ENCODE data around the gene ACYP2.
"Not testable (repeated sequence)": the region's sequence is repeated elsewhere in the genome, so short reads cannot be mapped to it uniquely, and the experiment has no call there.

Gene ACYP2

DNA sequence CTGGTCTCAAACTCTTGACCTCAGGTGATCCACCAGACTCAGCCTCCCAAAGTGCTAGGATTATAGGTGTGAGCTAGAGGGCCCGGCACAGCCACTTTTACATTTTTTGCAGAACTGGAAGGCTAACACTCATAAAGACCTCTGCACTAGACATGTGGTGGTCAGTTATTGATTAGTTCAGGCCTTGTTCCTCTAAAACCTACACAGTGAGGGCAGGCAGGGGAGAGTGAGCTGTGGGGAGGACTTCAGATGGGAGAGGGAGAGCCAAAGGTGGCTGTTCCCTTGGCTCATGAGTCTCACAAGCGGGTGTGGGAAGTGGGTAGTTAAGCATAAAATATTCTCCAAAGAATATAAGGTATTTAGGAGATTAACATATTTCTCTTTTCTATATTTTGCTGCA lies 29.3 kb upstream of the ACYP2 start:
- TF ChIP-seq SUZ12 (IDR thresholded peaks at IDR 0.05; ENCODE audit: extremely low read depth, insufficient read depth, insufficient read length) = no peak
- no peak for TF ChIP-seq ZNF274 (IDR thresholded peaks at IDR 0.05; ENCODE audit: low read depth, low read length)
- TF ChIP-seq YY1 (IDR thresholded peaks at IDR 0.05; ENCODE audit: insufficient read depth, insufficient read length) = no peak
- Histone ChIP-seq H3K9ac (ENCODE audit: insufficient read length, low read depth) (no peak overlapping the region), H3K4me1 (ENCODE audit: insufficient read depth, insufficient read length) (peaks cover 3% of the 10 kb centered on the region), H3K4me3 (ENCODE audit: insufficient read length, low read depth) (no peak overlapping the region), H3K9me3 (ENCODE audit: insufficient read depth, low read length) (no peaks in the 10 kb centered on the region), H3K36me3 (ENCODE audit: insufficient read depth, insufficient read length, low read length) (no peaks in the 10 kb centered on the region), H3K27me3 (ENCODE audit: insufficient read depth, insufficient read length) (no peaks in the 10 kb centered on the region)
- DNase-seq (ENCODE audit: low read depth, low spot score) = no peak

DNA sequence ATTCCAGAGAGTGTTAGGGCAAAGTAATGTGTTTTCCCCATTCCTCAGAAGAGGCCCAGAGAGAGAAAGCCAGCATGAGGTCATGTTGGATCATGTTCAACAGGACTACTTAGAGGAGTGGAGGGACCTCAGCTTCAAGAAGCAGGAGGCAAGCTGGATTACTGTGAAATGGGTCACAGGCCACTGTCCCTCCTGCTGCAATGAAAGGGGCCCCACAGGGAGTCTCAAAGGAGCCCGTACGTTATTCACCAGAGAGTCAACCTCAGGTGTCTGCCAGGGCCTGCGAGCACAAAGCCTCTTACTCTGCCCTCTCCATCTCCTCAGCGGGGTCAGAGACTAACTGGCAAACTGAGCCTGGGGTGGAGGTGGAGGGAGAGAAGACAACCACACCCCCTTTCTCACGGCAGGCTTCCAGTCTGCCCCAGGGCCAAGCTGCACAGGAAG lies 27.2 kb upstream of the ACYP2 start:
- Histone ChIP-seq H3K4me1 (ENCODE audit: insufficient read depth, insufficient read length) (peaks cover 3% of the 10 kb centered on the region), H3K36me3 (ENCODE audit: insufficient read depth, insufficient read length, low read length) (no peaks in the 10 kb centered on the region), H3K9ac (ENCODE audit: insufficient read length, low read depth) (no peak overlapping the region), H3K9me3 (ENCODE audit: insufficient read depth, low read length) (no peaks in the 10 kb centered on the region), H3K27me3 (ENCODE audit: insufficient read depth, insufficient read length) (no peaks in the 10 kb centered on the region), H3K4me3 (ENCODE audit: insufficient read length, low read depth) (no peak overlapping the region)
- TF ChIP-seq ZNF274 (IDR thresholded peaks at IDR 0.05; ENCODE audit: low read depth, low read length) (no peak), YY1 (IDR thresholded peaks at IDR 0.05; ENCODE audit: insufficient read depth, insufficient read length) (no peak), SUZ12 (IDR thresholded peaks at IDR 0.05; ENCODE audit: extremely low read depth, insufficient read depth, insufficient read length) (no peak)
- no peak for DNase-seq (ENCODE audit: low read depth, low spot score)

DNA sequence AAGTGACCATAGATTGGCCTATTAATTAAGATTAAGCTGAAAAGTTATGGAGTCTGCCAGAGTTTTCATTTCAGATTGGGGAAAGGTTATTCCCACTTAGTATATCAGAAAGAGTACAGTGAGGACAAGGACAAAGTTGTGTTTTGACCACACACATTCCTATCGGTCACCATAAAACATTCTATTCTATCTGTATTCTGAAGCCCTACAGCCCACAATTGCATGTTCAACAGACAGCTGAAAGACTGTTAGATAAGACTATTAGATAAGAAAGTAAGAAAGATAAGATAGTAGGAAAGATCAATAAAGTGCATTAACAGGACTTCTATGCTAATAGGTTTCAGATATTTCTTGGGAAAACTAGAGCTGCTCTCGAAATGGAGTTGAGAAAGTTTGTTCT lies 26.7 kb upstream of the ACYP2 start:
- peaks cover 3% of the 10 kb centered on the region for H3K4me1 ChIP-seq (ENCODE audit: insufficient read depth, insufficient read length)
- no peaks in the 10 kb centered on the region for H3K36me3 ChIP-seq (ENCODE audit: insufficient read depth, insufficient read length, low read length)
- H3K4me3 ChIP-seq (ENCODE audit: insufficient read length, low read depth) = no peak overlapping the region
- H3K9me3 ChIP-seq (ENCODE audit: insufficient read depth, low read length) = no peaks in the 10 kb centered on the region
- H3K9ac ChIP-seq (ENCODE audit: insufficient read length, low read depth) = no peak overlapping the region
- H3K27me3 ChIP-seq (ENCODE audit: insufficient read depth, insufficient read length) = no peaks in the 10 kb centered on the region
- no peak for DNase-seq (ENCODE audit: low read depth, low spot score)
- TF ChIP-seq SUZ12 (IDR thresholded peaks at IDR 0.05; ENCODE audit: extremely low read depth, insufficient read depth, insufficient read length) (no peak), YY1 (IDR thresholded peaks at IDR 0.05; ENCODE audit: insufficient read depth, insufficient read length) (no peak), ZNF274 (IDR thresholded peaks at IDR 0.05; ENCODE audit: low read depth, low read length) (no peak)

DNA sequence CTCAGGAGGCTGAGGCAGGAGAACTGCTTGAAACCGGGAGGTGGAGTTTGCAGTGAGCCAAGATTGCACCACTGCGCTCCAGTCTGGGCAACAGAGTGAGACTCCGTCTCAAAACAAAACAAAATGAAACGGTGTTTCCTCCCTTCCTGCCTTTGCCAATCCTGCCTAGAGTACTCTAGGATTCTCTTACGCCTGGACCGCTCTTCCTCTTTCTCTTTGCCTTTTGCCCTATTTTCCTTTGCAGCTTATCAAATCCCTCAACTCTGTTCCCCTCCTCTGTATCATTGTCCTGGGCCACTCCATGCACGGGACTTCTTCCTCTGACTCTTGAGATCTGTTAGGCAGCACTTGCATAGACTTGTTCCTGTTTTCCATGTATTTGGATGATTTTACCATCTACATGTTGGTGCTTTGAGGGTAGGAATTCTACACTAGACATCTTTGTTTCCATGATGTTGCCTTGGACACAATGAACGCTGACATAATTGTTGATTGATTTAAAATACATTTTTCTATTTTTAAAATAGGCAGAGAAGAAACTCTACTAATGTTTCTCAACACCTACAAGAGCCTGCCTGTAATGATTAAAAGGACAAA lies 24.8 kb upstream of the ACYP2 start:
- DNase-seq (ENCODE audit: low read depth, low spot score) = no peak
- Histone ChIP-seq H3K4me3 (ENCODE audit: insufficient read length, low read depth) (no peak overlapping the region), H3K36me3 (ENCODE audit: insufficient read depth, insufficient read length, low read length) (no peaks in the 10 kb centered on the region), H3K4me1 (ENCODE audit: insufficient read depth, insufficient read length) (peaks cover 3% of the 10 kb centered on the region), H3K9me3 (ENCODE audit: insufficient read depth, low read length) (no peaks in the 10 kb centered on the region), H3K9ac (ENCODE audit: insufficient read length, low read depth) (no peak overlapping the region), H3K27me3 (ENCODE audit: insufficient read depth, insufficient read length) (no peaks in the 10 kb centered on the region)
- TF ChIP-seq YY1 (IDR thresholded peaks at IDR 0.05; ENCODE audit: insufficient read depth, insufficient read length) (no peak), SUZ12 (IDR thresholded peaks at IDR 0.05; ENCODE audit: extremely low read depth, insufficient read depth, insufficient read length) (no peak), ZNF274 (IDR thresholded peaks at IDR 0.05; ENCODE audit: low read depth, low read length) (no peak)

DNA sequence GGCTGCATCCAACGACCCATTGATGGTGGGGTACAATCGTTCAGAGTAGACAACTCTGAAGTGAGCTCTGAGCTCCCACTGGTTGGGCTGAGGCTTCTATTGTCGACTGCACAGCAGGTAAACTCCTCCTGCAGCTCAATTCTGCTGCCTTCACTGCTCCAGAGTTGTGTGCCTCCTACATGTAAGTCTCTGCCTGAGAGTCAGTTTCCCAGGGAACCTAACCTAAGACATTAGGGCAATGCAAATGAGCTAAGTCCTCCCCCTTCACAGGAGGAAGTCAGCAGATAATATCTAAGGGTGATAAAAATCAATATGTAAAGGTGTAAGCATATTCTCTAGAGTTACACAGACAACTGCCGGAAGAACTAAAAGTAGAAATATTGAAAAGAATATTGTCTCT lies 22.5 kb upstream of the ACYP2 start:
- Histone ChIP-seq H3K27me3 (ENCODE audit: insufficient read depth, insufficient read length) (no peaks in the 10 kb centered on the region), H3K4me3 (ENCODE audit: insufficient read length, low read depth) (no peak overlapping the region), H3K36me3 (ENCODE audit: insufficient read depth, insufficient read length, low read length) (no peaks in the 10 kb centered on the region), H3K4me1 (ENCODE audit: insufficient read depth, insufficient read length) (peaks cover 3% of the 10 kb centered on the region), H3K9ac (ENCODE audit: insufficient read length, low read depth) (no peak overlapping the region), H3K9me3 (ENCODE audit: insufficient read depth, low read length) (peaks cover 6% of the 10 kb centered on the region; the same call in 1 of the 2 replicates)
- TF ChIP-seq SUZ12 (IDR thresholded peaks at IDR 0.05; ENCODE audit: extremely low read depth, insufficient read depth, insufficient read length) (no peak), ZNF274 (IDR thresholded peaks at IDR 0.05; ENCODE audit: low read depth, low read length) (no peak), YY1 (IDR thresholded peaks at IDR 0.05; ENCODE audit: insufficient read depth, insufficient read length) (no peak)
- DNase-seq (ENCODE audit: low read depth, low spot score) = peak; percentile 20

DNA sequence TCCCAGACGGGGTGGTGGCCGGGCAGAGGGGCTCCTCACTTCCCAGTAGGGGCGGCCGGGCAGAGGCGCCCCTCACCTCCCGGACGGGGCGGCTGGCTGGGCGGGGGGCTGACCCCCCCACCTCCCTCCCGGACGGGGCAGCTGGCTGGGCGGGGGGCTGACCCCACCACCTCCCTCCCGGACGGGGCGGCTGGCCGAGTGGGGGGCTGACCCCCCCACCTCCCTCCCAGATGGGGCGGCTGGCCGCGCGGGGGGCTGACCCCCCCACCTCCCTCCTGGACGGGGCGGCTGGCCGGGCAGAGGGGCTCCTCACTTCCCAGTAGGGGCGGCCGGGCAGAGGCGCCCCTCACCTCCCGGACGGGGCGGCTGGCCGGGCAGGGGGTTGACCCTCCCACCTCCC lies 20.0 kb upstream of the ACYP2 start:
- H3K4me1 ChIP-seq (ENCODE audit: insufficient read depth, insufficient read length); H3K4me3 ChIP-seq (ENCODE audit: insufficient read length, low read depth); H3K36me3 ChIP-seq (ENCODE audit: insufficient read depth, insufficient read length, low read length); H3K27me3 ChIP-seq (ENCODE audit: insufficient read depth, insufficient read length); DNase-seq (ENCODE audit: low read depth, low spot score); H3K9me3 ChIP-seq (ENCODE audit: insufficient read depth, low read length); H3K9ac ChIP-seq (ENCODE audit: insufficient read length, low read depth): not testable (repeated sequence)

DNA sequence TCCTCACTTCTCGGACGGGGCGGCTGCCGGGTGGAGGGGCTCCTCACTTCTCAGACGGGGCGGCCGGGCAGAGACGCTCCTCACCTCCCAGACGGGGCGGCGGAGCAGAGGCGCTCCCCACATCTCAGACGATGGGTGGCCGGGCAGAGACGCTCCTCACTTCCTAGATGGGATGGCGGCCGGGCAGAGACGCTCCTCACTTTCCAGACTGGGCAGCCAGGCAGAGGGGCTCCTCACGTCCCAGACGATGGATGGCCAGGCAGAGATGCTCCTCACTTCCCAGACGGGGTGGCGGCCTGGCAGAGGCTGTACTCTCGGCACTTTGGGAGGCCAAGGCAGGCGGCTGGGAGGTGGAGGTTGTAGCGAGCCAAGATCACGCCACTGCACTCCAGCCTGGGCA lies 19.3 kb upstream of the ACYP2 start:
- not testable (repeated sequence) for H3K9me3 ChIP-seq (ENCODE audit: insufficient read depth, low read length); DNase-seq (ENCODE audit: low read depth, low spot score); H3K4me3 ChIP-seq (ENCODE audit: insufficient read length, low read depth); H3K27me3 ChIP-seq (ENCODE audit: insufficient read depth, insufficient read length); H3K36me3 ChIP-seq (ENCODE audit: insufficient read depth, insufficient read length, low read length); H3K9ac ChIP-seq (ENCODE audit: insufficient read length, low read depth); H3K4me1 ChIP-seq (ENCODE audit: insufficient read depth, insufficient read length)

DNA sequence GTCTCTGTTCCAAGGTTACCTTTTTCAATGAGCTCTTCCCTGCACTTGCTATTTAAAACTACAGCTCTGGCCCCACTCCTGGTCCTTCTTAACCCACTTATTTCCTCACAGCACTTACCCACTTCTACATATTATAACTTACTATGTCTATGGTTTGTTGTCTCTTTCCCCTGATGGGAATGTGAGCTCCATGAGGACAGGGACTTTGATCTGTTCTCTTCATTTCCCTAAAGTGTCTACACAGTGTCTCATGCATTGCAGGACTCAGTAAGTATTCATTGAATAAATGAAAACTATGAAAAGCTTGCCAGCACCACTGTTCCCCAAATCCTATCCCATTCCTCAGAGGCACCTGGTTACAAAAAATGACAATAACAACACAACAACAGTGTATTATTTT lies 18.3 kb upstream of the ACYP2 start:
- Histone ChIP-seq H3K27me3 (ENCODE audit: insufficient read depth, insufficient read length) (no peaks in the 10 kb centered on the region), H3K9ac (ENCODE audit: insufficient read length, low read depth) (no peak overlapping the region), H3K4me1 (ENCODE audit: insufficient read depth, insufficient read length) (no peaks in the 10 kb centered on the region), H3K36me3 (ENCODE audit: insufficient read depth, insufficient read length, low read length) (no peaks in the 10 kb centered on the region), H3K9me3 (ENCODE audit: insufficient read depth, low read length) (peaks cover 6% of the 10 kb centered on the region; the same call in 1 of the 2 replicates), H3K4me3 (ENCODE audit: insufficient read length, low read depth) (no peak overlapping the region)
- TF ChIP-seq ZNF274 (IDR thresholded peaks at IDR 0.05; ENCODE audit: low read depth, low read length) (no peak), SUZ12 (IDR thresholded peaks at IDR 0.05; ENCODE audit: extremely low read depth, insufficient read depth, insufficient read length) (no peak), YY1 (IDR thresholded peaks at IDR 0.05; ENCODE audit: insufficient read depth, insufficient read length) (no peak)
- DNase-seq (ENCODE audit: low read depth, low spot score) = no peak

Measured in NT2/D1 (cell line).